HepG2 (cell line): ENCODE results near the gene PPME1. TPM values are rescaled to one million over a fixed set of nuclear protein-coding genes. Genes with fewer than 3 reads are reported as not detected.

Experiments
- ATAC-seq: fragments of 200-7000 bp; cut with Tn5 transposase; 3 replicates; pipeline ENCODE4 v1.9.1; 2020; ENCODE audit warnings: mild to moderate bottlenecking, moderate library complexity
- BruUV-seq: library from RNA; stranded (reverse); fragments of 400-500 nt; replicated peaks from 2 replicates; lab custom pipeline; 2021; lab: Mats Ljungman, UMichigan
- CTCF ChIA-PET: fragments of 300-600 bp; formaldehyde crosslinking; extraction: SDS; loops from one replicate; lab custom pipeline; 2021; ENCODE audit warnings: low total read pairs, inconsistent platforms, low intra/inter-chr PET ratio; lab: Yijun Ruan, JAX
- POLR2A ChIA-PET: fragments of 350-600 bp; sonication (Branson Sonifier 250); formaldehyde crosslinking; loops from one replicate; lab custom pipeline; 2020; ENCODE audit warnings: antibody characterized with exemption, inconsistent platforms; lab: Yijun Ruan, JAX
- DNase-seq: peaks from one replicate; pipeline ENCODE4 v3.0.0-alpha.2; 2015; ENCODE audit warnings: low spot score
- FAIRE-seq: peaks from 3 replicates; lab custom pipeline; 2011; peaks lifted over from hg19 to GRCh38; lab: Jason Lieb, UNC
- H2AFZ ChIP-seq: one replicate; pipeline ENCODE4 v1.6.1; 2011; ENCODE audit warnings: low read length, inconsistent platforms
- H3K27ac ChIP-seq: fragments of 300-600 bp; 3 replicates; pipeline ENCODE4 v1.8.0; 2011; ENCODE audit warnings: mixed run types, mild to moderate bottlenecking, mixed read lengths, low read length, inconsistent platforms; ENCODE audit not compliant: insufficient read depth; ENCODE audit errors: extremely low read length
- H3K27me3 ChIP-seq, 2 experiments: fragments of 200-600 bp in 1 of 2; 2 replicates in 1 of 2; 3 replicates in 1 of 2; pipeline versions ENCODE4 v1.6.0 to v1.8.0; 2011; ENCODE audit warnings: low read length in 2 of 2, mild to moderate bottlenecking in 2 of 2, moderate library complexity in 2 of 2, inconsistent platforms in 1 of 2; ENCODE audit not compliant: insufficient read depth in 2 of 2, control insufficient read depth in 1 of 2
- H3K36me3 ChIP-seq, 2 experiments: fragments of 200-600 bp in 1 of 2; replicated peaks in 1 of 2; 2 replicates in 1 of 2; 3 replicates in 1 of 2; pipeline versions ENCODE4 v1.5.1 to v1.8.0; 2011; ENCODE audit warnings: low read length in 2 of 2, inconsistent platforms in 1 of 2; ENCODE audit not compliant: insufficient read depth in 2 of 2, control insufficient read depth in 1 of 2
- H3K4me1 ChIP-seq: 2 replicates; pipeline ENCODE4 v1.5.1; 2012; ENCODE audit warnings: low read length, inconsistent platforms; ENCODE audit not compliant: insufficient read depth
- H3K4me2 ChIP-seq: 2 replicates; pipeline ENCODE4 v1.6.0; 2011; ENCODE audit warnings: low read depth, low read length, inconsistent platforms
- H3K4me3 ChIP-seq, 3 experiments: fragments of 200-600 bp in 1 of 3; sonication (generic), shearing (Covaris generic) in 1 of 3; replicated peaks in 1 of 3; 2 replicates each; pipeline ENCODE4 v1.5.1; 2011 to 2016; ENCODE audit warnings: low read length in 3 of 3, inconsistent platforms in 2 of 3, low read depth in 2 of 3, mild to moderate bottlenecking in 2 of 3, control low read depth in 1 of 3, mixed read lengths in 1 of 3; ENCODE audit not compliant: insufficient read depth in 1 of 3
- H3K79me2 ChIP-seq: one replicate; pipeline ENCODE4 v1.6.1; 2011; ENCODE audit warnings: low read length, inconsistent platforms; ENCODE audit not compliant: insufficient read depth
- H3K9ac ChIP-seq: 2 replicates; pipeline ENCODE4 v1.6.0; 2011; ENCODE audit warnings: mild to moderate bottlenecking, low read depth, low read length, inconsistent platforms; ENCODE audit not compliant: insufficient read depth
- H3K9me3 ChIP-seq: 2 replicates; pipeline ENCODE4 v1.5.1; 2012; ENCODE audit warnings: mild to moderate bottlenecking, low read length
- H4K20me1 ChIP-seq: 2 replicates; pipeline ENCODE4 v1.6.0; 2011; ENCODE audit warnings: inconsistent platforms, mild to moderate bottlenecking, low read length, moderate library complexity; ENCODE audit not compliant: insufficient read depth
- ARID4A ChIP-seq: sonication (generic); formaldehyde crosslinking; IDR thresholded peaks from 2 replicates; pipeline ENCODE4 v1.5.0; 2020; ENCODE audit warnings: mild to moderate bottlenecking, missing genetic modification reagents, borderline replicate concordance
- FOXA1 ChIP-seq, 2 experiments: fragments of 450-650 bp in 1 of 2; sonication (generic) in 1 of 2; formaldehyde crosslinking in 1 of 2; IDR thresholded peaks; 2 replicates each; pipeline versions ENCODE4 v1.4.0 to v1.6.1; 2016 to 2020; ENCODE audit warnings: missing genetic modification reagents in 1 of 2
- NR3C1 ChIP-seq: sonication (generic); formaldehyde crosslinking; IDR thresholded peaks from 2 replicates; pipeline ENCODE4 v1.4.0; 2020; ENCODE audit warnings: missing genetic modification reagents
- ONECUT2 ChIP-seq: sonication (generic); formaldehyde crosslinking; IDR thresholded peaks from 2 replicates; pipeline ENCODE4 v1.4.0; 2020; ENCODE audit warnings: missing genetic modification reagents
- PHF8 ChIP-seq: sonication (generic); formaldehyde crosslinking; IDR thresholded peaks from 2 replicates; pipeline ENCODE4 v1.5.0; 2020; ENCODE audit warnings: missing genetic modification reagents
- SP4 ChIP-seq: sonication (generic); formaldehyde crosslinking; IDR thresholded peaks from 2 replicates; pipeline ENCODE4 v1.8.1; 2023; ENCODE audit warnings: mild to moderate bottlenecking, missing genetic modification reagents
- ZHX2 ChIP-seq, 2 experiments: sonication (generic) in 1 of 2; formaldehyde crosslinking in 1 of 2; IDR thresholded peaks; 2 replicates each; pipeline versions ENCODE4 v1.6.1 to v1.9.0; 2014 to 2022; ENCODE audit warnings: antibody characterized with exemption in 1 of 2, borderline replicate concordance in 1 of 2, inconsistent platforms in 1 of 2, low read depth in 1 of 2, missing genetic modification reagents in 1 of 2
- ZKSCAN8 ChIP-seq: IDR thresholded peaks from 2 replicates; pipeline ENCODE4 v1.6.1; 2016; ENCODE audit warnings: borderline replicate concordance, missing genetic modification reagents, missing compliant biosample characterization
- ZNF143 ChIP-seq: sonication (generic); formaldehyde crosslinking; IDR thresholded peaks from 2 replicates; pipeline ENCODE4 v1.4.0; 2020; ENCODE audit warnings: missing genetic modification reagents
- ZNF446 ChIP-seq: sonication (generic); formaldehyde crosslinking; IDR thresholded peaks from 2 replicates; pipeline ENCODE4 v1.5.0; 2020; ENCODE audit warnings: mild to moderate bottlenecking, missing genetic modification reagents
- ZNF563 ChIP-seq: sonication (generic); formaldehyde crosslinking; IDR thresholded peaks from 2 replicates; pipeline ENCODE4 v1.8.0; 2022; ENCODE audit warnings: mild to moderate bottlenecking, moderate library complexity, missing genetic modification reagents
- ZNF724P ChIP-seq: sonication (generic); formaldehyde crosslinking; IDR thresholded peaks from 2 replicates; pipeline ENCODE4 v1.8.0; 2022; ENCODE audit warnings: missing genetic modification reagents, borderline replicate concordance
- ZNF782 ChIP-seq: sonication (generic); formaldehyde crosslinking; IDR thresholded peaks from 2 replicates; pipeline ENCODE4 v1.4.0; 2020; ENCODE audit warnings: missing genetic modification reagents, mild to moderate bottlenecking, borderline replicate concordance
- WGBS: methylation state at CpG from one replicate; pipeline ENCODE4 v1.1.6; 2017; ENCODE audit warnings: low lambda C conversion rate; 5-methylcytosine and 5-hydroxymethylcytosine counted together
- in situ Hi-C: cut with HindIII; loops from 2 replicates; pipeline ENCODE4 v1.10.0; 2017; ENCODE audit warnings: low pct_unique_long_range_greater_than_20kb; ENCODE audit not compliant: extremely low pct_ligation_motif_present
- intact Hi-C: fragments of 100-400 bp; cut with micrococcal nuclease; formaldehyde crosslinking; loops from one replicate; pipeline ENCODE4 v1.10.0; 2022; ENCODE audit not compliant: unreplicated experiment
- polyA plus RNA-seq, 8 experiments: library from polyadenylated mRNA; depleted of rRNA in 3 of 8; stranded (reverse) in 7 of 8; unstranded in 1 of 8; fragments of >200 nt; fragmentation: Illumina TruSeq in 4 of 8; extraction: Trizol in 4 of 8; gene quantifications; 2 replicates each; pipeline versions ENCODE4 v1.2.1 to v1.2.3, GENCODE V29; 2011 to 2016; ENCODE audit warnings: low read depth in 4 of 8, missing spikeins in 1 of 8, mixed read lengths in 1 of 8; ENCODE audit not compliant: insufficient read depth in 1 of 8
- total RNA-seq, 5 experiments: library from RNA; depleted of rRNA; stranded (reverse); fragments of >200 nt; fragmentation: Illumina TruSeq; extraction: Trizol; gene quantifications; 2 replicates each; pipeline ENCODE4 v1.2.3, GENCODE V29; 2016; ENCODE audit warnings: low read depth in 1 of 5

Gene PPME1
- total and polyA plus RNA-seq, 2 of the 13 experiments (the other 11 are each of a cell fraction or from before 2014, with no cell fraction given): 31.3 to 56.0 TPM

GRCh38 chr11:74141908-74142307 lies 29.2 kb upstream of the PPME1 start (continued):
- no peak for TF ChIP-seq ARID4A (CRISPR knock-in tag)
- no peak for TF ChIP-seq NR3C1
- no peak for TF ChIP-seq ZNF782 (CRISPR knock-in tag)
- no peak for TF ChIP-seq ZNF143 (CRISPR knock-in tag)
- no peak for TF ChIP-seq ZNF563 (CRISPR knock-in tag)
- TF ChIP-seq ONECUT2 (CRISPR knock-in tag): no peak
- TF ChIP-seq PHF8: no peak

- no peaks in the 10 kb centered on the region for H3K79me2 ChIP-seq
- no TSS peak for BruUV-seq
- H4K20me1 ChIP-seq: no peaks in the 10 kb centered on the region
- H3K27me3 ChIP-seq: no peaks in the 10 kb centered on the region
- no peaks in the 10 kb centered on the region for H3K36me3 ChIP-seq
- ATAC-seq (no peak), DNase-seq (no peak), FAIRE-seq (no peak)
- H3K27ac ChIP-seq: no peak overlapping the region
- WGBS: 92% methylated on average over 3 of the region's 3 CpGs
- no peak overlapping the region for H3K4me2 ChIP-seq
- in situ Hi-C loops (no loop called here), intact Hi-C loops (no loop called here)
- peaks cover 39% of the 10 kb centered on the region for H3K4me1 ChIP-seq
- H3K9ac ChIP-seq: no peak overlapping the region
- H2AFZ ChIP-seq: no peak overlapping the region
- CTCF ChIA-PET: no interaction called here
- no peak overlapping the region for H3K4me3 ChIP-seq
- POLR2A ChIA-PET: no interaction called here
- no peaks in the 10 kb centered on the region for H3K9me3 ChIP-seq
- no peak for TF ChIP-seq ZHX2 (IDR thresholded peaks at IDR 0.05; ENCODE audit: low read depth)
- no peak for TF ChIP-seq ZHX2 (CRISPR knock-in tag; IDR thresholded peaks at IDR 0.05; ENCODE audit: borderline replicate concordance)
- TF ChIP-seq FOXA1 (IDR thresholded peaks at IDR 0.05): no peak
- TF ChIP-seq FOXA1 (CRISPR knock-in tag; IDR thresholded peaks at IDR 0.05): no peak
- no peak for TF ChIP-seq ZNF446 (CRISPR knock-in tag)
- TF ChIP-seq SP4 (CRISPR knock-in tag): no peak
- no peak for TF ChIP-seq ZKSCAN8 (CRISPR knock-in tag)
- TF ChIP-seq ZNF724P (CRISPR knock-in tag): no peak
Measured at GRCh38 chr11:74142624-74143023, 28.5 kb upstream of the PPME1 start.
